Hypothalamus (tissue), 51 donors: ENCODE data around the gene SQSTM1.
"Not testable (repeated sequence)": the region's sequence is repeated elsewhere in the genome, so short reads cannot be mapped to it uniquely, and the experiment has no call there.

Source experiments
- DNase-seq, 51 donors: peaks; one replicate each; lab custom pipeline; 2025; lab: John Stamatoyannopoulos, UW

SQSTM1 gene

DNA sequence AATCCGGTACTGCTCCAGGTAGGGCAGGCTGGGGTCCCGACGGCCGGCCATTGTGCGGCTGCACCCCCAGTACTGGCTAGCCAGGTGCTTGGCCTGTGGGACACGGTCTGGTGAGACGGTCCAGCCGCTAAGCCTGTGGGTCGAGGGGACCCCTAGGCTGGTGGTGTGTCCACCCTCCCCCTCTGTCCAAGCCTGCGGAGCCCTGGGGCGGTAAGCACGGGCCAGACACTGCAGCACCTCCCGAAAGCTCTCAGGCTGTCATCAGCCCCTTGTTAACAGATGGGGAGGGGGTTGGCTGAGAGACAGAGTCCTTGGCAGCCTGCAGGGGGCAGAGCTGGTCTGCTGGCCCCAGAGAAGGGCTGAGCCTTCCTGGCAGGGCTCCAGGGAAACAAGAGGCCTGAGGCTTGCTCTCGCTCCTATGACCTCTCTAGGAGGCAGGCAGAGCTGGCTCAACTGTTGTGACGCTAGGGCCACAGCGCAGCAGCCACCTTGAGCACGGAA, 49.7 kb downstream of the SQSTM1 start:
- DNase-seq: peak in 28 of 51 donors; percentile 5 to 67 (median 40)

DNA sequence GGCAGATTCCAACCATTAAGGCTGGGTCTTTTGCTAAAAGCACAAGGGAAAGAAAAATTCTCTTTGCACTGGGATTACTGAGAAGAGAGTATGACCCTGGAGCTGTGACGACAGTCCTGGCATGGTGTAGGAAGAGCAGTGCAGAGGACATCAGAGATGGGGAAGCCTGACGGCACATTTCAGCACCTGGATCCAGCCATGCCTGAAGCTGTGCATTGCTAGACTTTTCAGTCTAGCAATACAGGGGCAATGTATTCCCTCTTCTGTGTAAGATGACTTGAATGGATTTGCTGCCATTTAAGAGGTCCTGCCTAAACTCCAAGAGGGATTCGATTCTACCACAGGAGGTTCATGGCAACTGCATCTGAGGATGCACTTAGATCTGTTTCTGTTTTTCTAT, 50.2 kb downstream of the SQSTM1 start:
- no peak for DNase-seq

DNA sequence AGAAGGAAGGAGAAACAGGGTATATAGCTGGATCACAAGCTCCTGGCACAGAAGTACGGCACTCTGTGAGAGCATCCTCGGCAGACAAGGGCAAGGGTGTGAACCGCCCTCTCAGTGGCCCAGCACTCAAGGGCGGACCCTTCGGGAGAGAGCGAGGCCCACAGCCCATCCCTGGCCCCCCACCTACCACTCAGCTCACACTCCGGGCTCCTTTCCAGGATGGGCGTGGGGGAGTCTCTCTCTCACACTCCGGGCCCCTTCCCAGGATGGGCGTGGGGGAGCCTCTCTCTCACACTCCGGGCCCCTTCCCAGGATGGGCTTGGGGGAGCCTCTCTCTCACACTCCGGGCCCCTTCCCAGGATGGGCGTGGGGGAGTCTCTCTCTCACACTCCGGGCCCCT, 50.8 kb downstream of the SQSTM1 start:
- not testable (repeated sequence) for DNase-seq

DNA sequence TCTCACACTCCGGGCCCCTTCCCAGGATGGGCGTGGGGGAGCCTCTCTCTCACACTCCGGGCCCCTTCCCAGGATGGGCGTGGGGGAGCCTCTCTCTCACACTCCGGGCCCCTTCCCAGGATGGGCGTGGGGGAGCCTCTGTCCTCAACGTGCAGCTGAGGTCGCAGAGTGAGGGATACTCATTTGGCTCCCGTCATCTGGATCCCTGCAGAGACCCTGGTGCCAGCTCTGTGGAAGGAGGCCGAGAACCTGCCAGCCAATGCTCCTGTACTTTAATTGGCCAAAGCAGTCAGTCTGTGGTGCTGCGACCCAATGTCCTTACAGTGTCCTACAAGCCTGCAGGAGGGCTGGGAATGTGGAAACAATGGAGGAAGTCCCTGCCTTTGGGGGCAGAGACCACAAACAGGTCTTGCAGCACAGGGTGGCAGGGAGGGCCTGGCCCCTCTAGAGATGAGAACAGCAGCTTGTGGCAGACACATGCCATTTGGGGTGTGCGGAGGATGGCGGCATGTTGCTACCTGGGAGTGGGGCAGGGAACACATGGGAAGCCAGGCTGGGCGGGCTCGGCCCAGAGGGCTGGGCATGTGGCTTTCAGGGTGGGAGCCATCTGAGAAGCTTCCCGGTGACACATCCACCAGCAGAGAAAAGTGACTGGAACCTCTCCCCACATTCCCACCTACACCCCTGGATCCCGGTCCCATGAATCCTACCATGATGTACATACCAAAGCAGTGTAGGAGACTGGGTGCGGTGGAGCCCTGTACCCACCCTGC, 51.5 kb downstream of the SQSTM1 start:
- DNase-seq: no peak

DNA sequence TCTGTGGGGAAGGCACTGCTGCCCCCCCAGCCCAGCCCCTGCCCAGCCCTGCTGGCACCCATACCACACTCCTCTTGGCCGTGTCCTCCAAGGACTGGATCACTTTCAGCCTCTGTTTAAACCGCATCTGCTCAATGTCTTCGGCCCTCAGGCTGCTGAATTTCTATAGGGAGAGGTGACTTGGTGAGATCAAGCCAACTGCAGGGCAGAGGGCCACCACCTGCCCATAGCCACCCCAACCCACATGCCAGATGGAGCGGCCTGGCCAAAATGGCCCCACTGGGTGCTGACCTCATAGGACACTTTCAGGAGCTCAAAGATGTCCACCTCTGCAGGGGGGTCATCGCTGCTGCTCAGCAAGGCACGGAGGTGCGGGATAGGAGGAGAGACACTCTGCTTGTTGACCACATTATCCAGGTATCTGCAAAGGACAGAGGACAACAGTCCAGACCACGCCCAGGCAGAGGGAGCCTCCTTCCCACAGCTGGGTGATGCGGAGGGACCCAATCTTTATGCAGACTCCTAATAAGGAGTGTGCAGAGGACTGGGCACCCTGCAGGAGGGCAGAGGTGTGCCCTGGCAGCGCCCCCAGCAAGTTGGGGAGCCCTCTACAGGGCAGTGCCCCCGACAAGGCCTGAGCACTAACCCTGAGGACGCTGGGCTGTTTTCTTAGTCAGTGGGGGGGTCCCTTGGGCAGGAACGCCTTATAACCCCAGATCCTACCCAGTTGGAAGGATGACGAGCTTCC, 52.3 kb downstream of the SQSTM1 start:
- DNase-seq: no peak

DNA sequence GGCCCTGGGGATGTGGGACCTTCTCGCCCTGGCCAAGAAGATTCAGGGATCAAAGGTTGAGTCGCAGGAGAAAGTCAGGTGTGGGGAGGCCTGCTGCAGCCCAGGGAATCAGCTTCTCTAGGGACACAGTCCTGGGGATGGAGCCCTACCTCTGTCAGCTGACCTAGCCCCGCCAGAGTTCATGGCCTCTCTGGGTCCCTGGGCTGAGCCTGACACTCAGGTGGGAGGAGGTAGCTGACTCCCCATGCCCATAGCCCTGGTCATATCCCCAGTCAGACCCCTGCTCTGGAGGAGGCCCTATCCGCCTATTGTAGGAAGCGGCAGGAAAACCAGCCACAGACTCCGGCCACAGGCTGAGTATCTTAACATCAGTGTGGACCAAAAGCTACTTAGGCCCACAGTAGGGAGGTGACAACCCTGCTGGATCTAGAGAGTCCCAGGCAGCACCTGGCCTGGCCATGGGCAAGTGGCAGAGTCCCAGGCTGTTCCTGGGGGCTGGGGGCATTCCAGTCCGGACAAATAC, 52.9 kb downstream of the SQSTM1 start:
- DNase-seq: no peak

DNA sequence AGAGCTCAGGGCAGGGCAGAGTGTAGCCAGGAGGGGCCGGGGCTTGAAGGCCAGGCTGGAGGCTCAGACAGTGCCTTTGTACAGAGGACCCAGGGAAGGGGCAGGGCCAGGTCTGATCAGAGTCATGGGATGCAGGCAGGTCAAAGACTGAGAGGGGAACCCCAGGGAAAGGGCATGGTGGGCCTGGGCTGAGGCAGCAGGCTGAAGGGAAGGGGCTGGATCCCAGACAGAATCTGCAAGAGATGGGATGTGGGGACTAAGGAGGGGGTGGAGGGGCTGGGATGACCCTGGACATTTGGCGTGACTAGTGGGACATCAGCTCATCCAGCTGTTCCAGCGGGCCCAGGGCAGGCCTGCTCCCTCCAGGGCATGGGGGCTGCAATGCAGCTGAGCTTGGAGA, 53.4 kb downstream of the SQSTM1 start:
- no peak for DNase-seq

DNA sequence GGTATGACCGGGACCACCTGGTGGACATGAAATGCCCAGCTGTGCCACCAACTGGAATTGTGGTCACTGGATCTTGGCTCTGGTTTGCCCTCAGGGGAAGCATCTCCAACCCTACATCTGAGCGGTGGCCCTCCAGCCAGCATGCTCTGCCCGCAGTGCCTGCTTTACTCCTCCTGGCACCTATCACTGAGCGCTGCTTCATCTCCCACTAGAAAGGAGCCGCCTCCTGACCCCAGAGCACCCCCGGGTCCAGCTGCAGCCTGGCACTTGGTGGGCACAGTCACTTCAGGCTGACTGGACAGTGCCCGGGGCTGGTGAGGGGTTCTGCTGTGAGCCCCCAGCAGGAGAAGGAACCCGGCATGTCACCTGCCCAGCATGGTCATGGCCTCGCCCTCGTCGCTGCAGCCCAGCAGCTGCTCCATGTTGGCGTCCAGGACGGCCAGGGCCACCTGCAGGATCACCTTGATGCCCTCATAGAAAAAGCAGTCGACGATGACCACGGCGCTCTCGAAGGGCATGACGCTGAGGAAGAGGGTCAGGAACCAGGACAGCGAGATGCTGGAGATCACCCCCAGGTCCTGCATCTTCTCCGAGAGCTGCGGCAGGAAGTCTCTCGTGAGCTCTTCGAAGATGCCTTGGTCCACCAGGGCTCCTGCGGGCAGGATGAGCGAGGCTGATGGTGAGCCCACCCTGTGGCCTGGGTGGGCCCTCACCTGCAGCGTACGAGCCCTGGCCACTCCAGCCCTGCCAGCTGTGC, 54.0 kb downstream of the SQSTM1 start:
- no peak for DNase-seq

DNA sequence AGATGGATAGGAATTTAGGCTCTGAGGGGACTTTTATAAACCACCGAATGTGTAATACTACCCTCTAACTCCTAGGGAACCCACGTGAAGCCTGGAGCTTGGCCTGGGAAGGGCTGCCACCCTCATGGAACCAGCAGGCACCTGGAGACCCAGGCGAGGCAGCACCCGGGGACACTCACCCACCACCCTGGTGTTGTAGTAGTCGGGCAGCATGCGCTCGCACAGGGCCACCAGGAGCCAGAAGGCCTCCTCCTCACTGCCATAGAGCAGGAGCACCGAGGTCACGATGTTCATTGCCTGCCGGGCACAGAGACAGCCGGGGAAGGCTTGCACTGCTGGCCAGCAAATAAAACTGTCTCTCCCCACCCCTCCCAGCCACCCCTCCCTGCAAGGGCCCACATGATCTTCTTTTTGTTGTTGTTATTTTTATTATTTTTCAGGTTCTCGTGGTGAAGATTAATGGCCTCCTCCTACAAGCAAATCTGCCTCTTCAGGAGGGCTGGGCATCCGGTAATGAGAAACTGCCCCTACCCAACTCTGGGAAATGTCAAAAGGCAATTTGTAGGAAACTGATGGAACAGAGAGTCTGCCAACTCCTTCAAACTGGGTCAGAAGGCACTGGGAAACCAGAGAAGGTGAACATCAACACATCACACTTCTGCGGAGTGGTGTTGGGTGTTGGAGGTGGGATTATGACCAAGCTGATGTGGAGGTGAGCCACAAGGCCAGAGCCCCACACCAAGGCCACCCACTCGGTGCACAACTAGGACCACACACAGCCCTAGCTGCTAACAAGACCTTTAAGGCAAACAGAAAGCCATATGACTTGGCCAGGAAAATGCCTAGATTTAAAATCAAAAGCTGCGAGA, 55.3 kb downstream of the SQSTM1 start:
- DNase-seq: no peak

DNA sequence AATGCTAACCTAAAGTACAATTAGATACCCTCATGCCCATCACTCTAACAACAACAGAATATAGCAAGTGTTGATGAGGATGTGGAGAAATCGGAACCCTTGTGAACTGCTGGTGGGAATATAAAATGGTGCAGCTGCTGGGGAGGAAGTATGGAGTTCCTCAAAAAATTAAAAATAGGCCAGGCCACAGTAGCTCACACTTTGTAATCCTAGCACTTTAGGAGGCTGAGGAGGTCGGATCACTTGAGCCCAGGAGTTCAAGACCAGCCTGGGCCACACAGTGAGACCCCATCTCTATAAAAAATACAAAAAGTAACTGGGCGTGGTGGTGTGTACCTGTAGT, 55.9 kb downstream of the SQSTM1 start:
- DNase-seq: no peak

DNA sequence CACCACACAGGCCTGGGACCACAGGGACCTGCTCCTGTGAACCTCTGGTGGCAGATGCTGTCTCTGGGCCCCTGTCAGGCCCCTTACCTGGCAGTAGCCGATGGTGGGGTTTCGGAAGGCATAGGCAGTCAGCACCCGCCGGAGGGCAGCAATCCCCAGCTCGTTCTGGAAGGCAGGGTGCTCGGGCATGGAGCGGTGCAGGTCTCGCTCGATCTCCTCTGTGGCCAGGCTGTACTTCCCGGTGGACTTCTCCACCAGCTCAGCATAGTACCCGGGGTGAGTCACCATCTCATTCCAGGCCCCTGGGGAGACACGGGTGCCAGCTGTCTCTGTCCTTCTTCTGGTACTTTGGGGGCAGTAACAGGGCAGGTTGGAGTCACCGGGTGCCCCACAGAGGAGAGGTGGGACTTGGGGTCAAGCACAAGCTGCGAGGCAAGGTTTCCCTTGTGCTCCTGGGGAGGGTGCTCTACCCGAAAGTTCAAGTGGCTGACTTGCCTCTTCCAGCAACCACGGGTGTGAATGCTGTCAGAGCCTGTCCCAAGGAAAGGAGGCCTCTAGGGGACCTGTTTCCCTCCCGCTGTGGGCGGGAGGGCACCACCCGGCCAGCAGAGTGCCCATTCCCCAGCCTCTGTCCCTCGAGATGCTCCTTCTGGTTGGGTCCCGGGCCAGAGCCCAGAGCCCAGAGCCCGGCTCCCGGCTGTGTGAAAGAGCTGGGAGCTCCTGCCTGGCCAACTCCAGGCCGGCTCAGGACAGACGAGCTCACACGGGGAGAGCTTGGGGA, 57.7 kb downstream of the SQSTM1 start:
- no peak for DNase-seq

DNA sequence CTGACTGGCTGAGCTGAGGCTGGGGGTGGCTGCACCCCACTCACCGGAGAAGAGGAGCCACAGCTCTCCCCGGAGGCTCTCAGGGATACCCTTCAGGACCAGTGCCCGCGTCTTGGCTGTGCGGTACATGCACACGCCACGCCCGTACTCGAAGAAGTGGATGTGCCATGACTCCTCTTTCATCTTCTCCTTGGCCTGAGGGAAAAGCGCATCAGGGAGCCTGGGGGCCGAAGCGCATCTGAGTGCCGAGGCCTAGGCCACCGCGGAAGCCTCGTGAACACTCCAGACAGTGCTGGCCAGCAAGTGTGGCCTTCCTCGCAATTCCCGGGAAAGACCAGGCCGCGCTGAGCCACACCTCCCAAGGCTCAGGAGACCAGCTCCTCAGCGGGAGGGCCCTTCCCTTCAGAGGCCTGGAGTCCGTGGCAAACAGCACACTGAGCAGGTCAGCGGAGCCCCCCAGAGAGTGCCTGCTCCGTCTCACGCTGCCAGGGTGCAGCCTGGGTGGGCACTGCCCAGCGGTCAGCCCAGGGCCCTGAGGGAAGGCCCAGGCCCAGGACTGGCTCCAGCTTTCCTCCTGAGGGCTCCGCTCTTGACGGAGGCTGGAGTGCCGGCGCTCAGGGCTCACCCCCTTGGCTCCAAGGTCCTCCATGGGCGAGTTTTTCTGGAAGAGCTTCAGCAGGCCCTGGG, 58.4 kb downstream of the SQSTM1 start:
- DNase-seq: no peak

DNA sequence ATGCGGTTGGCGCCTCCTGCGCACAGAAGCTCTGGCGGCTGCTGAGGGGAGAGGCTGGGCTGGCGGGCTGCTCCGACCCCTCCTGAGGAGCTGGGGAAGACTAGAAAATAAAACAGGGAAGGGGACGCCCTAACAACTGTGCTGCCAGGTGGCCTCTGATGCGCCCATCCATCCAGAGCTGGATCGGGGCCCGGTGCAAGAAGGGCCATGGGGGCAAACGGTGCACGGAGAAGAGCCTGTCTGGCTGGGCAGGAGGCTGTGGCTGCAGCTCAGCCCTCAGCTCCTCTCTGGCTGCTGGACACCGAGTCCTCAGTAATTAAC, 58.9 kb downstream of the SQSTM1 start:
- DNase-seq: no peak

DNA sequence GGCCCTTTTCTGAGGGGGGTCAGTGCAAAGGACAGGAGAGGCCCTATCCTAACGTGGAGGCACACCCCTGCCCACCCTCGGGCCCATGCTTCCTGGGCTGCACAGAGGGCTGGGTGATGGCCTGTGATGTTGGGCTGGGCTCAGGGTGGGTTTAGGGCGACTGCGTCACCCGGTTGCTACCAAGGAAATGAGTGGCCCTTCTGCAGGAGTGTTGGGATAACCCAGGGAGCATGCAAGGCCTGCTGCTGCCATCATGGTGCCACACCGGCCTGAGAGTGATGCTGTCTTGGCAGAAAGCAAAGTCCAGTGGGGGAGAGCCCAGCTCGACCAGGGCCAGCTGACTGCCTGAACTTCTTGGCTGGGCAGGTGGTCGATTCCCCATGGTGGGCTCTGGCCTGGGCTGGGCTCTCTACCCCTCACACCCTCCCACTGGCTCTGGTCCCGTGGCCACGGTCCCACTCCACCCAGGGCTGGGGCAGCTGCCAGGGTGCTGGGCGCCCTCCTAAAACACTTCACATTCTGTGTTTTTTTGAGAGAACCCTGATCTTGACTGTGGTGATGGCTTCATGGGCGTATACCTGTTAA, 59.5 kb downstream of the SQSTM1 start:
- DNase-seq: no peak

DNA sequence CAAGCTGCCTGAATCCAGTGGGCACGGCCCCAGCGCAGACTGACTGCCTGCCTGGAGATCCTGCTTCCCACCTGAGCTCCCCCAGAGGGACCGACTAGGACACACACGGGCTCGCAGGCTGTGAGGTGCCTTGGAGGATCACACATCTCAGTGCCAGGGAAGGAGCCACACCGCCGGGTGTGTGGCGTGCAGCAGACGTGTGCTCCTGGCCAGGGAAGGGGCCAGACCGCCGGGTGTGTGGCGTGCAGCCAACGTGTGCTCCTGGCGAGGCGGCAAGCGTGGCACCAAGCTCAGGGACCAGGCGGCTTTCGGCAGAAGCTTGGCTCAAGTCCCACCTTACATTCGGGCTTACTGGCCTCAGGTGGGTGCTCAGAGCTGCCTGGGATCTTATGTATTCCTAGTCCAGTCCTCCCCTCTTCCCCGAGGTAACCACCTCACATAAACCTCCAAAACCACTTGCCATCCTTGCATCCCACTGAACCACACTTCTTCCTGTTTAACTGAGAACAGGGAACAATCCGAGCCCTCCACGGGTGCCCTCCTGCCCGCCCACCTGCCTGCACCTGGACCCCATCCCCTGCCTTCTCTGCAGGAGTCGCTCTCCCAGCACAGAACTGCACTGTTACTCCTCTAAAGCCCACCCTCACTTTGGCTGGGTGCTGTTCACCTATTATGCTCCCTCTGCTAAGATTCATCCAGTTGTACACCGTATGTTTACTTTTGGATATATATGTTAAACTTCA, 60.3 kb downstream of the SQSTM1 start:
- DNase-seq: no peak

DNA sequence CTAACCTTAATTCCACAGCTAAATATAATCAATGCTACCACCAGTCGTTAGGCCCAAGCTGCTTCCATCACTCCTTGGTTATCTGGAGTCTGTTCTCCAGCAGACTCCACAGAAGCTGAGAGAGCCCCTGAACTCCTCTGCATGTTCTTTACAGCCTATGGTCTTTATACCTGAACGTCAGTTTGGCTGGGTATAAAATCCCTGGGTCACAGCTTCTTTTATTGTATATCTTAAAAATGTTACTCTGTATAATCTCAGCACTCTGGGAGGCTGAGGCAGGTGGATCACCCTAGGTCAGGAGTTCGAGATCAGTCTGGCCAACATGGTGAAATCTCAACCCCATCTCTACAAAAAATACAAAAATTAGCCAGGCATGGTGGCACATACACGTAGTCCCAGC, 61.6 kb downstream of the SQSTM1 start:
- DNase-seq: no peak

DNA sequence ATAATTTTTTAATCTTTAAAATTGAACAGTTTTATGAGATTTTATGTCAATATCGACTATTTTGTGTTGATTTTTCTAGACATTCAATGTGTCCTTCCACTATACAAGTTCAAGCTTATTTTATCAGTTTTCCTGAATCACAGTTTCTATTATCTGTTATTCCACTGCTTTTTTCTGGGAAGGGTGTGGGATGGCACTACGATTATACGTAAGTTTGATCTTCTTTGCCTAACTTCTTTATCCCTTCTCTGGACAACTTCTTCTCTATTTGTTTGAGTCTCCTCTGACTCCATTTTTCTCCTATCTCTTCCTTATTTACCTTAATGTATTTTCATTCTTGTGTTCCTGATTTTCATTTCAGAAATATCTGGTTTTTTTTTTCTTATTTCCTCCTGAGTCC, 62.5 kb downstream of the SQSTM1 start:
- no peak for DNase-seq
